A673 (cell line): ENCODE data around the gene AKAP12. TPM values are rescaled to one million over a fixed set of nuclear protein-coding genes. Genes with fewer than 3 reads are reported as not detected.

Source experiments
- BruUV-seq: library from RNA; stranded (reverse); fragments of 400-500 nt; replicated peaks from 2 replicates; lab custom pipeline; 2021; lab: Mats Ljungman, UMichigan
- CTCF ChIA-PET: fragments of 300-600 bp; sonication (Branson Sonifier 250); formaldehyde crosslinking; loops from one replicate; lab custom pipeline; 2022; ENCODE audit warnings: antibody characterized with exemption; lab: Charles Lee
- POLR2A ChIA-PET: fragments of 300-600 bp; sonication (Branson Sonifier 250); formaldehyde crosslinking; loops from one replicate; lab custom pipeline; 2022; ENCODE audit warnings: antibody characterized with exemption; ENCODE audit not compliant: low non-redundant PET; lab: Charles Lee
- DNase-seq: peaks from one replicate; pipeline ENCODE4 v3.0.0-alpha.2; 2015; ENCODE audit warnings: low spot score
- H3K27ac ChIP-seq: fragments of 200-600 bp; sonication (generic); 2 replicates; pipeline ENCODE4 v1.5.1; 2016; ENCODE audit warnings: mixed run types, low read depth, mild to moderate bottlenecking, mixed read lengths, antibody characterized with exemption, low read length; ENCODE audit not compliant: poor library complexity, severe bottlenecking
- H3K27me3 ChIP-seq: fragments of 200-600 bp; sonication (generic); replicated peaks from 2 replicates; pipeline ENCODE4 v1.6.1; 2017; ENCODE audit warnings: mixed run types, low read depth, mild to moderate bottlenecking, mixed read lengths, antibody characterized with exemption, low read length; ENCODE audit not compliant: insufficient read depth, poor library complexity
- H3K36me3 ChIP-seq: fragments of 200-600 bp; sonication (generic); 2 replicates; pipeline ENCODE4 v1.6.1; 2016; ENCODE audit warnings: mixed run types, mild to moderate bottlenecking, mixed read lengths, antibody characterized with exemption, low read length; ENCODE audit not compliant: insufficient read depth, poor library complexity, severe bottlenecking
- H3K4me1 ChIP-seq: fragments of 200-600 bp; sonication (generic); 2 replicates; pipeline ENCODE4 v1.6.1; 2017; ENCODE audit warnings: mixed run types, mild to moderate bottlenecking, mixed read lengths, antibody characterized with exemption, low read length; ENCODE audit not compliant: insufficient read depth, poor library complexity, severe bottlenecking
- H3K4me3 ChIP-seq: fragments of 200-600 bp; sonication (generic); 2 replicates; pipeline ENCODE4 v1.5.1; 2016; ENCODE audit warnings: low read depth, mixed run types, mild to moderate bottlenecking, mixed read lengths, low read length; ENCODE audit not compliant: poor library complexity, severe bottlenecking
- H3K9me3 ChIP-seq: fragments of 200-600 bp; sonication (generic); 2 replicates; pipeline ENCODE4 v1.6.1; 2016; ENCODE audit warnings: mixed run types, low read depth, mild to moderate bottlenecking, mixed read lengths, antibody characterized with exemption, low read length; ENCODE audit not compliant: poor library complexity, severe bottlenecking
- EZH2 ChIP-seq: fragments of 200-600 bp; sonication (generic); IDR thresholded peaks from 2 replicates; pipeline ENCODE4 v1.6.1; 2017; ENCODE audit warnings: borderline replicate concordance, low read depth, mild to moderate bottlenecking, mixed read lengths, antibody characterized with exemption, low read length; ENCODE audit not compliant: poor library complexity, severe bottlenecking
- intact Hi-C: fragments of 100-400 bp; cut with micrococcal nuclease; formaldehyde crosslinking; loops from one replicate; pipeline ENCODE4 v1.10.0; 2022; ENCODE audit not compliant: unreplicated experiment
- total RNA-seq: library from RNA; stranded (reverse); gene quantifications from 2 replicates; pipeline ENCODE4 v1.2.3, GENCODE V29; 2021
- TF ChIP-seq, protein P1 (sequence below): fragments of 300-800, 200-600 bp; sonication (generic); conservative IDR thresholded peaks from 2 replicates; pipeline ENCODE4 v1.5.1; 2017; ENCODE audit warnings: low read depth, mild to moderate bottlenecking, antibody characterized with exemption, low read length, moderate library complexity, mixed read lengths

The AKAP12 gene
- total RNA-seq, 1 experiment from 2014 or later, result 37.3 TPM

DNA sequence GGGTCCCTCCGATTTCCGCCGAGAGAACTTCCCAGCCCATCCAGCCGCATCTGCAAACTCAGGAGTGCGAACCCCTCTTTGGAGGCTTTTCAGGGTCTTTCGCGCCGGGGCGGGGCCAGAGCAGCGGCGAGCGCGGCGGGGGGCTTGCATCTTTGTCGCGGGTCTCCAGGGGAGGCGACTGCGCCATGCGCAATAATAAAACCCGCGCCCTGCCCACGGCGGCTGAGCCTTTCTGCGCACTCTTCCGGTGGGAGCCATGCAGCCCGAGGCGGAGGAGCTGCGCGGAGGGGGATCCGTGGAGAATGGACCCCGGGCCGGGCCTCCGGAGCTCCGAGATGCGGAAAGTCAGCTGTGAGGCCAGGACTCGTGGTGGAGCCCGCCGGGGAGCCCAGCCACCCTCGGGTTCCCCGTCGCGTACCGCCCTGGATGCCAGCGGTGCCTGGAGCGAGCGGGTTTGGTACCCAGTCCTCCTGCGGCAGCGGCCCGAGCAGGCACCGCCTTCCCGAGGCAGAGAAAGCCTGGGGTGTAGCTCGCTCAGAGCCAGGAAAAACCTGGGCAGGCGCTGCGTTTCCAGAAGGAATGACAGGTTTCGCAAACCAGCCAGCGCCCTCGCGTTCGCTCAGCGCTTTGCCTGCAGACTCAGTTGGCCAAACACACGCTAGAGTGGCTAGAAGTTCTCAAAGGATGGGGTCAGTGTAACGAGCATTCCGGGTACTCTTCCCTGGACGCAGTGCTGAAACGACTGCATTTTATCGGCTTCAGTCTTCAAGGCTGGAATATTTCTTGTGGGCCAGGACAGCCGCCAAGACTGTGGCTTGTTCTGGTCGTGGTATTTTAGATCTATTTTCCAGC, 1.2 kb downstream of the AKAP12 start:
- no peaks in the 10 kb centered on the region for H3K36me3 ChIP-seq
- TF ChIP-seq, protein P1, sequence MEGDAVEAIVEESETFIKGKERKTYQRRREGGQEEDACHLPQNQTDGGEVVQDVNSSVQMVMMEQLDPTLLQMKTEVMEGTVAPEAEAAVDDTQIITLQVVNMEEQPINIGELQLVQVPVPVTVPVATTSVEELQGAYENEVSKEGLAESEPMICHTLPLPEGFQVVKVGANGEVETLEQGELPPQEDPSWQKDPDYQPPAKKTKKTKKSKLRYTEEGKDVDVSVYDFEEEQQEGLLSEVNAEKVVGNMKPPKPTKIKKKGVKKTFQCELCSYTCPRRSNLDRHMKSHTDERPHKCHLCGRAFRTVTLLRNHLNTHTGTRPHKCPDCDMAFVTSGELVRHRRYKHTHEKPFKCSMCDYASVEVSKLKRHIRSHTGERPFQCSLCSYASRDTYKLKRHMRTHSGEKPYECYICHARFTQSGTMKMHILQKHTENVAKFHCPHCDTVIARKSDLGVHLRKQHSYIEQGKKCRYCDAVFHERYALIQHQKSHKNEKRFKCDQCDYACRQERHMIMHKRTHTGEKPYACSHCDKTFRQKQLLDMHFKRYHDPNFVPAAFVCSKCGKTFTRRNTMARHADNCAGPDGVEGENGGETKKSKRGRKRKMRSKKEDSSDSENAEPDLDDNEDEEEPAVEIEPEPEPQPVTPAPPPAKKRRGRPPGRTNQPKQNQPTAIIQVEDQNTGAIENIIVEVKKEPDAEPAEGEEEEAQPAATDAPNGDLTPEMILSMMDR, result no peak
- no peak for TF ChIP-seq EZH2
- peaks cover 15% of the 10 kb centered on the region for H3K4me1 ChIP-seq
- no peaks in the 10 kb centered on the region for H3K27me3 ChIP-seq
- ChIA-PET POLR2A (interaction anchor here (0.7 kb wide), 1 partner anchor 54 kb away, joined by 10 read pairs; no protein-coding TSS in a partner anchor), CTCF (no interaction called here)
- no peak overlapping the region for H3K27ac ChIP-seq
- peak overlapping the region; percentile 84 for H3K4me3 ChIP-seq
- no peaks in the 10 kb centered on the region for H3K9me3 ChIP-seq
- intact Hi-C loops, result loop anchor here (2.0 kb wide), 1 partner anchor 84 kb away; no protein-coding TSS in a partner anchor
- DNase-seq, result peak; percentile 65
- BruUV-seq, result no TSS peak

GRCh38 chr6:151241853-151242252, 2.1 kb downstream of the AKAP12 start:
- CTCF ChIA-PET, result no interaction called here
- no peak for DNase-seq
- POLR2A ChIA-PET, result no interaction called here
- BruUV-seq, result no TSS peak
- Histone ChIP-seq H3K4me1 (peaks cover 15% of the 10 kb centered on the region), H3K9me3 (no peaks in the 10 kb centered on the region), H3K4me3 (peak overlapping the region; percentile 84), H3K27ac (no peak overlapping the region), H3K36me3 (no peaks in the 10 kb centered on the region), H3K27me3 (no peaks in the 10 kb centered on the region)
- intact Hi-C loops, result loop anchor here (2.0 kb wide), 1 partner anchor 83 kb away; no protein-coding TSS in a partner anchor
- no peak for TF ChIP-seq EZH2
- TF ChIP-seq, protein P1, result no peak

DNA sequence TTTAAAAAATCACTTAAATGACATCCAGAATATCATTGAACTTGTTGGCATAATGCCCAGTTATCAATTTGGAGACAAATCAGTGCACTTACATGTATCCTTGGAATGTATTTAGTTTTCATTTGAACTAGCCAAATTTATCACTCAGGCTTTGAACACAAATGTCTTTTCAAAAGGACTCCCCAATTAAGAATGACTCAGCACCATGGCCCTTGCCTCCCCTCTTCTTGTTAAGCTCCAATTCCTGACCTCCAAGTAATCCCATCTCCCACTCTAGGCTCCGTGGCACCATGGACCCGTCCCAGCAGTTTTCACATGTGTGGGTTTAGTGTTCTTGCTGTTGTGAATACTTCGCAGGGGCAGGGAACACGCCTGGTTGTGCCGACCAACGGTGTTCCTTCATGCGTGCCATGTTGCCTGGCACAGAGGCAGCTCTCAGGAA, 2.7 kb downstream of the AKAP12 start:
- intact Hi-C loops, result no loop called here
- Histone ChIP-seq H3K4me1 (peaks cover 15% of the 10 kb centered on the region), H3K4me3 (no peak overlapping the region), H3K9me3 (no peaks in the 10 kb centered on the region), H3K36me3 (no peaks in the 10 kb centered on the region), H3K27ac (no peak overlapping the region), H3K27me3 (no peaks in the 10 kb centered on the region)
- no TSS peak for BruUV-seq
- ChIA-PET CTCF (no interaction called here), POLR2A (no interaction called here)
- peak; percentile 39 for DNase-seq
- TF ChIP-seq EZH2, result no peak
- TF ChIP-seq, protein P1, result no peak
